GM19351 (cell line): ENCODE measurements around the gene SLC2A8.

Experiments
- ATAC-seq: cut with Tn5 transposase; IDR thresholded peaks from one replicate; pipeline ENCODE4 v1.9.1; 2021; ENCODE audit warnings: mild to moderate bottlenecking, moderate library complexity; ENCODE audit not compliant: unreplicated experiment

SLC2A8 gene

GRCh38 chr9:127370672-127371648 is 26.0 kb upstream of the SLC2A8 start:
- no peak for ATAC-seq

DNA sequence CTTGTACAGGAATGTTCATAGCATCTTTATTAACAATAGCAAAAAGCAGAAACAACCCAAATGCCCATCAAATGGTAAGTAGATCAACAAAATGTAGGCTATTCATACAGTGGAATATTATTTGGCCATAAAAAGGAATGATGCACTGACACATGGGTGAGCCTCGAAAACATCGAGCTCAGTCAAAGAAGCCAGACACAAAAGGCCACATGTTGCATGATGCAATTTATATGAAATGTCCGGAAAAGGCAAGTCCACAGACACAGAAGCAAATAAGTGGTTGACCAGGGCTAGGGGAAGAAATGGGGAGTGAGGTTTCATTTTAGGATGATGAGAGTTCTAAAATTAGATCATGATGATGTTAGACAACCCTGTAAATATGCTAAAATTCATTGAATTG is 16.5 kb upstream of the SLC2A8 start:
- no peak for ATAC-seq

DNA sequence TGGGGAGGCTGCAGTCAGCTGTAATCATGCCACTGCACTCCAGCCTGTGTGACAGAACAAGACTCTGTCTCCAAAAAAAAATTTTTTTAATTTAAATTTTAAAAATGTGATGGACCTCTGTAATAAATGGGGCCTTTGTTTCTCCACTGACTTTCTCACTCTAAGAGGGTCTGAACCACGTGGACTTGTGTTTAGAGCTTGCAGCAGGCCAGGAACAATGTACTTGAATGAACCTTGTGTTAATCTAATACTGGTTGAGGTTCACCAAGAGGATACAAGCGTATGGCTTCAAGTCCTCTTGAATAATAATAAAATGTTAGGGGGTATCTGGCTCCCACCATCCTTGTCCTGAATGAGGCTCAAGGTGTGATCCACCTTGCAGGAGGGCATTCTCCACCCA is 14.4 kb upstream of the SLC2A8 start:
- ATAC-seq, result no peak

GRCh38 chr9:127384016-127384730 is 12.8 kb upstream of the SLC2A8 start:
- no peak for ATAC-seq

DNA sequence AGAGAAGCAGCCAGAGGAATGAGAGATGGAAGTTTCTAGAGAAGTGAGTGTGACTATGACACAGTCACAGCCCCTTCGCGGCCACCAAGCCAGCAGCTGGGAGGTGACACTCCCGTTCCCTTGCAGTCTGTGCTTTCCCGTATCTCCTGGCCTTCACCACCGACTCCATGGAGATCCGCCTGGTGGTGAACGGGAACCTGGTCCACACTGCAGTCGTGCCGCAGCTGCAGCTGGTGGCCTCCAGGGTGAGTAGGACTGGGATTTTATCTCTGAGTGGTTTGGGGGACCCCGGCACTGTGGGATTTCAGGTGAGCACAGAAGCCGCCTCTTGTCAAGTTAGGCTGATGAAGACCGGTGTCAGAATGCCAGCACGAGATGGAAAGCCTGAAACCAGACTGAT is 12.1 kb upstream of the SLC2A8 start:
- ATAC-seq, result no peak

- no peak for ATAC-seq
Measured at GRCh38 chr9:127386249-127386648, 10.7 kb upstream of the SLC2A8 start.

DNA sequence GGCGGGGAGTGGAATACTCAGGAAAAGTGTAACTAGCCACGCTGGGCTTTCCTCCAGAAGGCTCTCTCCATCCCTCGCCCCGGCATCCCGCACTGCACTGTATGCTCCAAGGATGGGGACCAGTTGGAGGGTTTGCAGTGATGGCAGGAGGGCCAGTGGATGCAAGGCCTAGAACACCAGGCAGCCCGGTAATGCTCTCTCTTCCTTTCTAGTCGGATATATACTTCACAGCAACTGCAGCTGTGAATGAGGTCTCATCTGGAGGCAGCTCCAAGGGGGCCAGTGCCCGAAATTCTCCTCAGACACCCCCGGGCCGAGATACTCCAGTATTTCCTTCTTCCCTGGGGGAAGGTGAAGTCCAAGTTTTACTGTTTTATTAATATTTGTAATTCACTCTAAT is 10.0 kb upstream of the SLC2A8 start:
- no peak for ATAC-seq

DNA sequence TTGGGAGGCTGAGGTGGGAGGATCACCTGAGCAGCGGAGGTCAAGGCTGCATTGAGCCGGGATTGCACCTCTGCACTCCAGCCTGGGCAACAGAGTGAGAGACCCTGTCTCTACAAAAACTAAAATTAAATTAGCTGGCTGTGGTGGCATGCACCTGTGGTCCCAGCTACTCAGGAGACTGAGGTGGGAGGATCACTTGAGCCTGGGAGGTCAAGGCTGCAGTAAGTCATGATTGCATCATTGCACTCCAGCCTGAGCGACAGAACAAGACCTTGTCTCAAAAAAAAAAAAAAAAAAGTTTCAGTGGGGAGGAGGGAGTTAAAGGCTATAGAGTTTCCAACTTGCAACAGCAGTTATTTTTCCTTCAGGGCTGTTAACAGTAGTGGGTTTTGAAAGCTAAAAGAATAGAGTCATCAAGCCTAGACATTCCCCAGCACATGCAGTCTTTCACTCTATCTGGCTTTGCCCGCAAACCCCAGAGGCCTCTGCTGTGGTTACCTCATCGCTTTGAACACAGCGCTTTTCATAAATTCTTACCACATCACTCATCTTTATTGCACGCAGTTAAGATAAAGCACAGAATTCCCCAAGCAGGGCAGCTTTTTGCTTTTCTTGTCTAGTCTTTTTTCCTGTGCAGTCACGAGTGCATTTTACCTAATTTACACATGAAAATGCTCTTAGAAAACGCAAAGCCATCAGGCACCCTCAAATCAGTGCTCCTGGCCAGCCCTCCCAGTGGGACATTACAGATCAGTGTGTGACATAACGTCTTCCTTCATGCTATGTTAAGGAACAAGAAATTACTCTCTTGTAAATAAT is 8.7 kb upstream of the SLC2A8 start:
- ATAC-seq, result peak; percentile 91

DNA sequence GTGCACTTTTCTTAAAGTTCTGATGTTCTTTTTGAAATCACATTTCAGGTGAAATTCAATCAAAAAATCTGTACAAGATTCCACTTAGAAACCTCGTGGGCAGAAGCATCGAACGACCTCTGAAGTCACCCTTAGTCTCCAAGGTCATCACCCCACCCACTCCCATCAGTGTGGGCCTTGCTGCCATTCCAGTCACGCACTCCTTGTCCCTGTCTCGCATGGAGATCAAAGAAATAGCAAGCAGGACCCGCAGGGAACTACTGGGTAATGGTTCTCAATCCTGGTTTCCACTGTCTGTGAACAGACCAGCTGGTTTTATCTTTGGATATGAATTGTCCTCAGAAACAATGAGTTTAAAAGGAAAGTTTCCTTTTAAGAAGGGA is 8.1 kb upstream of the SLC2A8 start:
- ATAC-seq, result no peak

DNA sequence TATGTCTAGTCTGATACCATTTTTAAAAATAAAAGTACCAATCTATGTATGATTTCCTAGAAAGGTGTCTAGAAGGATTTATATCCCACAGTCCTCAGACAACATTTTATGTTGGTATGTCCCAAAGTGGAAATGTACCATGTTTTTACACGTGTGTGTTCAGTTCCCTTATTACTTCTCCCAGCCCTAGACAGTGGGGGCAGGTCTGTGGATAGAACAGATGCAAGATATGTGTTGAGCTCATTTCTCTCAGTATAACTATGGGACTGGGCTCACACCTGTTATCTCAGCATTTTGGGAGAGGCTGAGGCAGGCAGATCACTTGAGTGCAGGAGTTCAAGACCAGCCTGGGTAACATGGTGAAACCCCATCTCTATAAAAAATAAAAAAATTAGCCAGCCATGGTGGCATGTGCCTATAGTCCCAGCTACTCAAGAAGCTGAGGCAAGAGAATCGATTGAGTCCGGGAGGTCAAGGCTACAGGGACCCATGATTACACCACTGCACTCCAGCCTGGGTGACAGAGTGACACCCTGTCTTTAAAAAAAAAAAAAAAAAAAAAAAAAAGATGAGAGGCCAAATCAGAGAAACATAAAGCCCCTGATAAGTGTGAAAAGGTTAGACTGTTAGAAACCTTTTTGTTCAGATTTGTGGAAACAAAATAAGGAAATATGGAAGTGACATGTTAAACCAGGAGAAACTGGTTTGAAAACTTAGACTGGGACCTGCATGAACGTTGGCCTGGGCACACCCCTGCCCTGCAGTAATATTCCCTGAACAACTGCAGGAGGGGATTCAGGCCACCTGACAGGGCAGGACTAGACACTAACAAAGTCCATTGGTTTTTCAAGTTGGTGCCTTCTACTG is 7.4 kb upstream of the SLC2A8 start:
- ATAC-seq, result no peak

- no peak for ATAC-seq
Measured at GRCh38 chr9:127390248-127390545, 6.8 kb upstream of the SLC2A8 start.

DNA sequence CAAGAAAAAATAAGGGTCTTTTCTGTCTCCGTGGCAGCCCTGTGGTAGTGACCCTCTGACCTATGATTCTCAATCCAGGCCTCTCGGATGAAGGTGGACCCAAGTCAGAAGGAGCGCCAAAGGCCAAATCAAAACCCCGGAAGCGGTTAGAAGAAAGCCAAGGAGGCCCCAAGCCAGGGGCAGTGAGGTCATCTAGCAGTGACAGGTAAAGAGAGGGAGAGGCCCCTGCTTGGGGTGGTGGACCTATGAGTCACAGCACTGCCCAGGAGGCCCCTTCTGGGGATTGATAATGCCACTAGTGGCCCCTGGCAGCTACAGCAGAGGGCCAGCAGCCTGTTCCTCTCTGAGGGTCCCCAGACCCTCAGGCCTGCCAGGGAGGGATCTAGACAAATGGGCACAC is 6.4 kb upstream of the SLC2A8 start:
- ATAC-seq, result no peak

DNA sequence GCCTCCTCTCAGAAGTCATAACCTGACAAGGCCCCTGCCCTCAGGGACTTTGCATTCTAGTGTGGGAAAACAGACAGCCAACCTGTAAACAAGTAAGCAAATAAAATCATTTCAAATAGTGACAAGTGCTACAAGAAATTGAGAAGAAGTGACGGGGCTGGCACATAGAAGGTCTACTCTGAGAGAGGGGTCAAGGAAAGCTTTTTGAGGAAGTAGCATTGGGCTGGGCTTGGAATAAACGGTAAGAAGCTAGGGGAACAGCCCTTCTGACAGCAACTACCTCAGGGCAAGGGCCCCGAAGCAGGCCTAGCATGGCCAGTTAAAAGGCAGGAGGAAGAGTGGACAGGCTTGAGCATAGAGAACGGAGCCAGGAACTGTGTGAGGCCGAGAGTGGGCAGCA is 4.8 kb upstream of the SLC2A8 start:
- no peak for ATAC-seq

- no peak for ATAC-seq
Measured at GRCh38 chr9:127392976-127393375, 4.0 kb upstream of the SLC2A8 start.

- no peak for ATAC-seq
Measured at GRCh38 chr9:127393645-127394044, 3.3 kb upstream of the SLC2A8 start.

DNA sequence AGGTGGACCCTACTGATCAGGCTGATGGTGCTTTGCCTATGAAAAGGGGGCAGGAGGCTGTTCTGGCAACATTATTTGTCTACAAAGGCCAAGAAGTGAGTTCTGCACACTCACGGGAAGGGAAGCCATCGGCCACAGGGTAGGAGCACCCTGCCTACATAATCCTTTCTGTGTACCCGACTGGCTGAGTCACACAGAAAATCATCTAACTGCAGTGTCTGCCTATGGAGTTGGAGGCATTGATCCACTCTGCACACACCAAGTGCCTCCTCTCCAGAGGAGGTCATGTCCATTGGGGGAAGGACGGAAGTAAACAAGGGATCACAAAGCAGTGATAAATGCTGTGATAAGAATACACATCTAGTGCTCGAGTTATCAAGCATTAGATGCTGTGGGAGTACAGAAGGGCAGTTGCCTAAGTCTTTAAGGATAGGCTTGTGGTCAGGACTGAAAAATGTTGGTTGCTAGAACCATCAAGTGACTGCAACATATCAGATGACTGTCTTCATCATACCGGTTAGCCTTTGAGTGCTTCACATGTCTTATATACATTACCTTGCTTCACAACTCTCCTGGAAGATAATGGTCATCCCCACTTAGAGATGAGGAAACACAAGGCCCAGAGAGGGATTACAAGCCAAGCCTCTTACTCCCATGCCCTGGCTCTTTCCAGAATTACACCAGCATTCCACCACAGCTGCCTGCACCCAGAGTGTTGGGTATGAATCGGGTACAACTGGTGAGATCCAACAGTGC is 1.3 kb upstream of the SLC2A8 start:
- ATAC-seq, result no peak

DNA sequence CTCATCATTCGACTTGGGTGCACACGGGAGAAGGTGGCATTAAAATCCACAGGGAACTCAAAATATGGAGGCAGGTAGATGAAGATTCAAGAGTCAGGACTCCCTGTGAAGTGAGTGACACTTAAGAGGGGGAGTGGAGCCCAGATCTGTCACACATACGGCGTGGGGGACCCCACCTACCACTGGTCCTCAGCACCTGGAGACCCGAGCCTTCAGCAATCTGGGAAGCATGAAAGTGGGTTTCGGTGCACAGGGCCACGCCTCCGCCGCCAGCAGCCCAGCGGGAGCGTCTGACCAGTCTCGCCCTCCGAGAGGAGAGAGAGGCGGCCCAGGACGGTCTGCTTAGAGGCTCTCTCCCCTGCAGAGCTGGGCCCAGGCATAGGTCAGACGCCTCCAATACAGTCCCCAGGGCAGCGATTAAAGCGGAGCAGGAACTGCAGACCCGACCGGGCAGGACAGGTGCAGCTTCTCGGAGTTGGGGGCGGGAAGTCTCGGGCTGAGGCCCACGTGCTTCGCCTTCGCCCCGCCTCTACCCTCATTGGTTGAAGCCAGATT is 639 bp upstream of the SLC2A8 start:
- no peak for ATAC-seq

DNA sequence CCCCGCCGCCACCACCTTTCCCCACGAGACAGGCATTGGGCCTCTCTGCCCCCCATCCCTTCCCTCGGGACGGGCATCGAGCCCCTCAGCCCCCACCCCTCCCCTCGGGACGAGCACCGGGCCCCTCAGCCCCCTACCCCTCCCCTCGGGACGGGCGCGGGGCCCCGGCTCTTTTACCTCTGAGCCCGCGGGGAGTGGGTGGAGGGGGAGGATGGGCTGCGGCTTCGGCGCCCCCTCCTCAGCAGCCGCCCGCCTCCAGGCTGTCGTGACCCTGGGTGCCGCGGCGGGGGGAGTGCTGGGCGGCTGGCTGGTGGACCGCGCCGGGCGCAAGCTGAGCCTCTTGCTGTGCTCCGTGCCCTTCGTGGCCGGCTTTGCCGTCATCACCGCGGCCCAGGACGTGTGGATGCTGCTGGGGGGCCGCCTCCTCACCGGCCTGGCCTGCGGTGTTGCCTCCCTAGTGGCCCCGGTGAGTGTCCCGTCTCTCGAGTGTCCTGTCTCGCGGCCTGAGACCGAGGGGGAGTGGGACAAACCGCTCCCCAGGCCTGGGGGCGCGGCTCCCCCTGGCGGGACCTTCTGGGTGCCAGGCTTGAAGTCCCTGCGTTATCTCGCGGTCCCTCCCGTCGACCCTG is 791 bp downstream of the SLC2A8 start:
- ATAC-seq, result no peak

- ATAC-seq, result no peak
Measured at GRCh38 chr9:127398275-127398647, 1.3 kb downstream of the SLC2A8 start.
